GM19099 (cell line): Measurements from ENCODE around the gene IMMP2L.

Source experiments
- POLR2A ChIP-seq: IDR thresholded peaks from 3 replicates; pipeline ENCODE4 v1.6.1; 2011; ENCODE audit warnings: low read depth; ENCODE audit not compliant: insufficient read length; ENCODE audit errors: extremely low read depth

The IMMP2L gene

GRCh38 chr7:111030336-111030735 is 532.0 kb downstream of the IMMP2L start:
- no peak for TF ChIP-seq POLR2A

GRCh38 chr7:111029574-111030251 is 532.6 kb downstream of the IMMP2L start:
- no peak for TF ChIP-seq POLR2A

- TF ChIP-seq POLR2A: no peak
These were observed 533.1 kb downstream of the IMMP2L start for GRCh38 chr7:111029141-111029572.

- TF ChIP-seq POLR2A: no peak
These were observed 534.9 kb downstream of the IMMP2L start for GRCh38 chr7:111027396-111027795.

- TF ChIP-seq POLR2A: no peak
These were observed 535.5 kb downstream of the IMMP2L start for GRCh38 chr7:111026806-111027205.

- TF ChIP-seq POLR2A: no peak
These were observed 535.9 kb downstream of the IMMP2L start for GRCh38 chr7:111026343-111026742.

GRCh38 chr7:111025006-111025405 is 537.3 kb downstream of the IMMP2L start:
- TF ChIP-seq POLR2A: no peak

- no peak for TF ChIP-seq POLR2A
These were observed 543.1 kb downstream of the IMMP2L start for GRCh38 chr7:111018960-111019736.

- TF ChIP-seq POLR2A: no peak
These were observed 543.8 kb downstream of the IMMP2L start for GRCh38 chr7:111018447-111018846.

GRCh38 chr7:111014079-111014478 is 548.2 kb downstream of the IMMP2L start:
- TF ChIP-seq POLR2A: no peak

GRCh38 chr7:111012799-111013675 is 549.3 kb downstream of the IMMP2L start:
- no peak for TF ChIP-seq POLR2A

- no peak for TF ChIP-seq POLR2A
These were observed 550.1 kb downstream of the IMMP2L start for GRCh38 chr7:111012149-111012548.

- TF ChIP-seq POLR2A: no peak
These were observed 550.8 kb downstream of the IMMP2L start for GRCh38 chr7:111011520-111011919.

GRCh38 chr7:111010798-111011197 is 551.5 kb downstream of the IMMP2L start:
- no peak for TF ChIP-seq POLR2A

- TF ChIP-seq POLR2A: no peak
These were observed 552.7 kb downstream of the IMMP2L start for GRCh38 chr7:111009526-111010040.
